Stimulated activated CD8-positive, alpha-beta memory T cell treated with anti-CD3 and anti-CD28 coated beads, Interleukin-4, amount 100 ng/mL, for 48 hours (primary cell): ENCODE measurements around the gene P2RX4.
"Not testable (repeated sequence)": the region's sequence is repeated elsewhere in the genome, so short reads cannot be mapped to it uniquely, and the experiment has no call there.

Source experiments
- DNase-seq: peaks from one replicate; pipeline ENCODE4 v3.0.0-alpha.2; 2020

Gene P2RX4

DNA sequence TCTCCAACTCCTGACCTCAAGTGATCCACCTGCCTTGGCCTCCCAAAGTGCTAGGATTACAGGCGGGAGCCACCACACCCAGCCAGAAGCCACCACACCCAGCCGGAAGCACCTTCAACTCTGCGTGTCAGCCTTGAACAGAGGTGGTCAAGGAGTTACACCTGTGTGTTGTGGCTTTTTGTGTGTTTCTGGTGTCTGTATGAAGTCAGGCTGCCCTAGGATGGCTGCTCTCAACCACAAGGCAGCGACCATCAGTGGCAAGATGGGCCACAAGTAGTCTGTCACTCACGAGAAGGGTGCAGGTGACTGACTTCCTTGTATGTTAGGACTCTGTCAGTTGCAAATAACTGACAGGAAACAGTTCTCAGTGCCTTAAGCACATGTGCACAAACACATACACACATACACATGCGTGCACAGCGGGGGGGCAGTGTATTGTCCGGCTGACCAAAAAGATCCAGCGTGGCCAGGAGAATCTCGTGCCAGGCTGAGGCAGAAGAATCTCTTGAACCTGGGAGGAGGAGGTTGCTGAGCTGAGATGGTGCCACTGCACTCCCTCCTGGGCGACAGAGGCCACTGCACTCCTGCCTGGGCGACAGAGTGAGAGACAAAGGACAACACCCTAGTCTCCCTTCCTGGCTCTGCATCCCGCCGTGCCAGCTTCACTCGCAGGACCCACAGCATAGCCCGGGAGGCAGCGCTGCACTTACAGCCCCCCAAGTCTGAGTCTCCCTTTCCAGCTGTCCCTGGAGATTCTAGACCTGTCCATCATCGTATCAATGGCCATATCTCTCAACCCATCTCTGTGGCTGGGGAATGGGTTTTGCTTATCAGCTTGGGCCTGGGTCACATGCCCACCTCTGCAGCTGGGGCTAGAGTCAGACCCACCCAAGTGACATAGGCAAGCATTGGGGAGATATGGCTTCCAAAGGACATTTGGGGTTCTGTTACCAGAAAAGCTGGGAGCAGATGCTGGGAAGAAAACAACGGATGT, 13.7 kb downstream of the P2RX4 start:
- DNase-seq, result peak; percentile 56

GRCh38 chr12:121224591-121224990, 14.7 kb downstream of the P2RX4 start:
- peak; percentile 43 for DNase-seq

DNA sequence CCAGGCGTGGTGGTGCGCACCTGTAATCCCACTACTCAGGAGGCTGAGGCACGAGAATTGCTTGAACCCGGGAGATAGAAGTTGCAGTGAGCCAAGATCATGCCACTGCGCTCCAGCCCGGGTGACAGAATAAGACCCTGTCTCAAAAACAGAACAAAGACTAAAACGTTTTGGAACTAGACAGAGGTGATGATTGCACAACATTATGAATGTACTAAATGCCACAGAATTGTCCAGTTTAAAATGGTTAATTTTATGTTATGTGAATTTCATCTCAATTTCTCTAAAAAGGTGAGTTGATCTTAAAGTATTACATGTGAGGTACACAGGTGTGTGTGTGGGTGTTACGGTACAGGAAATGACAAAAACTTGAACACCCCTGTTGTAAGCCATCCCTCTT, 16.5 kb downstream of the P2RX4 start:
- DNase-seq, result no peak

DNA sequence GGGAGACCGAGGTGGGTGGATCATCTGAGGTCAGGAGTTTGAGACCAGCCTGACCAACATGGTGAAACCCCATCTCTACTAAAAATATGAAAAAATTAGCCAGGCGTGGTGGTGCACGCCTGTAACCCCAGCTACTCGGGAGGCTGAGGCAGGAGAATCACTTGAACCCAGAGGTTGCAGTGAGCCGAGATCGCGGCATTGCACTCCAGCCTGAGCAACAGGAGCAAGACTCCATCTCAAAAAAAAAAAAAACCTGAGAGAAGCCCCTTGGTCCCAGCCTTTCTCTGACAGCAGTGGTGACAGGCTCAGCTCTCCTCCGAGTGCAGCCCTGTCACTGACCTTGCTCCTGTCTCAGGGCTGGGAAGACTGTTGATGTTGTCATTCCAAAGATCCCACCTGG, 16.9 kb downstream of the P2RX4 start:
- not testable (repeated sequence) for DNase-seq

DNA sequence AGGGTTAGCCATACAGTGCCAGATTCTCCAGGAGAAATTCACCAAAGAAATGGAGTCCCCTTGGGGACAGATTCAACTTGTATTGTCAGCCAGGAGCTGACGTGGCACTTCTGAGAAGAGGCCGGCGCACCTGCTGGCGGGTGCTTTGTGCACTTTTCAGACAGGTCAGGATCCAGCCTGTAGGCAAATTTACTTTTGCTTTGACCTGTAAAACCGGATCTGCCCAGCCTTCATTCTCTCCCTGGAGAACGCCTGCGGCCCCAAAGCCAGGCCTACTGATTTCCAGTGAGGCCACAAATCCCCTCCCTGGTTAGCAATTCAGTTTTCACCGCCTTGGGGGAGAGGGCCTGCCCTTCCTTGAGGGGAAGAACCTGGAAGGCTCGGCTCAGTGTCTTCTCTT, 17.4 kb downstream of the P2RX4 start:
- no peak for DNase-seq

DNA sequence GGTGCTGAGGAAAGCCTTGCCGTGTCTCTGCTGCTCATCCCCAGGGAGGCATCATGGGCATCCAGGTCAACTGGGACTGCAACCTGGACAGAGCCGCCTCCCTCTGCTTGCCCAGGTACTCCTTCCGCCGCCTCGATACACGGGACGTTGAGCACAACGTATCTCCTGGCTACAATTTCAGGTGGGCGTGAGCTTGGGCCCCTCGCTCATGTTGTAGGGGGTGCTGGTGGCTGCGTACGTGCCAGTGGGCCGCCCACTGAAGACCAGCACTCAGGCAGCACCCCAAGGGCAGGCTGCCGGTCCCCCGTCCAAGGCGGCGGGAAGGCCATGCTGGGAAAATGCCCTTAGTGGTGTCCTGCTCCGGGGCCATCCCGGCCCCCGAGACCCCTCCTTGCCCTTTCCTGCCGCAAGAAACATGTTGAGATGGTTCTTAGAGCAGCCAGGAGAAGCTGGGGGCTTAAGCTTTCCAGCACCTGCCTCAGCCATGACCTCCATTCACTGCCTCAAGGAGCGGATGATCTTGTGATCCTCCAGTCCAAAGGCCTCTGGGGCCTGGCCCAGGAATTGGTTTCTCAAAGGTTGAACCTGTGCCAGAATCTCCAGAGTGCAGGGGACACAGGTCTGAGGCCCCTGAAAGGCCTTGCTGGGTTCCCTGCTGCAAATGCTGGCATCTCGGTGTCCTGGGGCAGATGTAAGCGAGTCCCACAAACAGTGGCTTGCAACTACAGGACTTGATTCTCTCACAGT, 19.2 kb downstream of the P2RX4 start:
- no peak for DNase-seq

DNA sequence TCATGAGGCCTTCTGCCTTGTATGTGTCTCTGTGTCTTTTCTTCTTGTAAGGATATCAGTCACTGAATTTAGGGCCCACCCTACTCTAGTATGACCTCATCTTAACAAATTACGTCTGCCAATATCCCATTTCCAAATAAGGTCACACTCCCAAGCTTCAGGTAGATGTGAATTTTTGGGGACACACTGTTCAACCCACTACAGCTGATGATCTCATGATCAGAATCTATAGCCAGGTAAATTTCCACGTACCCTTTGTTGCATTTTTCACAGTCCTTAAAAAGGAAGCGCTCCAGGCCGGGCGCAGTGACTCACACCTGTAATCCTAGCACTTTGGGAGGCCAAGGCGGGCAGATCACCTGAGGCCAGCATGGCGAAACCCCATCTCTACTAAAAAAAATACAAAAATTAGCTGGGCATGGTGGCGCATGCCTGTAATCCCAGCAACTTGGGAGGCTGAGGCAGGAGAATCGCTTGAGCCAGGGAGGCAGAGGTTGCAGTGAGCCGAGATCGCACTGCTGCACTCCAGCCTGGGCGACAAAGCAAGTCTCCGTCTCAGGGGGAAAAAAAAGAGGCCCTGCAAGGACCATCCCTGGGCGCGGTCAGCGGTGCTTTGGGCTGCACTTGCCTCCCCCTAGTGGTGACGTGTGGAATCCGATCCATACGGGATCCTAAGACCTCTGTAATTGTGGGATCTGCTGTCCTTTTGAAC, 20.1 kb downstream of the P2RX4 start:
- DNase-seq, result peak; percentile 80

DNA sequence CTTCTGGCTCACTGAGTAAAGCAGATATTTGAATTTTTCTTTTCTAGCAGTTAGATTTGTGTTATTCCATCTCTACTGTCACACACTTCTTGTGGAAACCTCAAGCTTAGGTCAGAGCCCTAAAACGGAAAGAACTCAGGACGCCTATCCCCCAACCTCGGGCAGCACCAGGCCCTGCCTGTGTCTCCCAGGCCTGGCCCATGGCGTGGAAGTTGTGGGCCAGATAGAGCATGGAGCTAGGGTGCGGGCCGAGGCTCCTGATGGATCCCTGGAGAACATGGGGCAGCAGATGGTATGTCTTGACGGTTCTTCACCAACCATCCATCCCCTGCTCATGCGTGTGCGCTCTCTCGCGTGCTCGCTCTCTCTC, 20.6 kb downstream of the P2RX4 start:
- no peak for DNase-seq

- DNase-seq, result no peak
Observed at GRCh38 chr12:121232163-121232562, 22.2 kb downstream of the P2RX4 start.

DNA sequence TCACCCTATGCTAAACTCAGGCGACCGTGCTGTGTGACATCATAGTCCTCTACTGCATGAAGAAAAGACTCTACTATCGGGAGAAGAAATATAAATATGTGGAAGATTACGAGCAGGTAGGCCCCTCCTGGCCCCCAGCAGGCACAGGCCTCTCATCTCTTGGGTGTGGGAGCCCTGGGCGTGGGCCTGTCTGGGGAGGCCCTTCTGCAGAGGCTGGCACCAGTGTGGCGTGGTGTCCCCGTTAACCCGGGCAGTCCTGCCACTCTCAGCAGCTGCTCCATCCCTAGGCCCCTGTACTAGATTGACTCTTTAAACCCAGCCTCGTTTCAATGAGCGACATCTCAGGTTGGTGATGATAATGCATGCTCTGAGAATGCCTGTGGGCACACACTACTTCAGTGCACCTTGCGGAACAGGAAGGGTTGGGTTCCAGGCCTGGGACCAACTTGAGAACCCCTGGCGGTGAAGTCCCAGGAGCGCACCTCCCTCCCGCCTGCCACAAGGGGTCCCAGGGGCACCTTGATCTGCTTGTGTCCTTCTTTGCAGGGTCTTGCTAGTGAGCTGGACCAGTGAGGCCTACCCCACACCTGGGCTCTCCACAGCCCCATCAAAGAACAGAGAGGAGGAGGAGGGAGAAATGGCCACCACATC, 23.2 kb downstream of the P2RX4 start:
- DNase-seq, result no peak

GRCh38 chr12:121233628-121234020, 23.7 kb downstream of the P2RX4 start:
- no peak for DNase-seq

- no peak for DNase-seq
Observed at GRCh38 chr12:121236776-121237175, 26.8 kb downstream of the P2RX4 start.

- DNase-seq, result no peak
Observed at GRCh38 chr12:121237415-121237814, 27.5 kb downstream of the P2RX4 start.

GRCh38 chr12:121238086-121238485, 28.2 kb downstream of the P2RX4 start:
- no peak for DNase-seq

GRCh38 chr12:121238604-121239350, 28.8 kb downstream of the P2RX4 start:
- no peak for DNase-seq

- DNase-seq, result no peak
Observed at GRCh38 chr12:121239351-121240061, 29.6 kb downstream of the P2RX4 start.

- no peak for DNase-seq
Observed at GRCh38 chr12:121240062-121240420, 30.1 kb downstream of the P2RX4 start.

DNA sequence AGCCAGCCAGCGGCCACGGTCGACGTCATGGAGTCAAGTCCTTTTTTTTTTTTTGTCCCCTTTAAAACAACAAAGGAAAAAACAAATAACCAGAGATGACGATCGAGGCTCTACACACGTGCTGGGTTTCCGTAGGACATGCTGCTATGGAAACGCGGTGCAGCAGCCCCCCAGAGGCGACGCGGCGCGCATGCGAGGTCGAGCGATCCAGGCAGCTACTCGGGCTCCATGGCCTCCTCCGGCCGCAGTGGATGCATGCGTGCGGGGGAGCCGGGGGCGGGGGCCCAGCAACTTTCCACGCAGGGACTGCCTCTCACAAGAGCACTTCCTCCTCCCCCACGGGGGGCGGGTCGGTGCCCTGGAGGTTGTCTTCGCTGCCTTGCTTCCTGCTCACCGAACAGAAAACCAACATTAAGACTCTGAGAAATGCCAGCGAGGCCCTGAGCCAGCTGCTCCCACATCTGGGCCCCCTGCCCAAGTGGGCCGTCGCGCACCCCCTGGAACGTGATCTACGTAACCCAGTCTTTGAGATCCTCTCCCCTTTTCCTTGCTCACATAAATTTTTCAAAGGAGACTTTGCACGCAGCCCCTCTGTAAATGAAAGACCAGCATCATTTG, 30.7 kb downstream of the P2RX4 start:
- peak; percentile 81 for DNase-seq

- DNase-seq, result no peak
Observed at GRCh38 chr12:121241156-121241970, 31.4 kb downstream of the P2RX4 start.

DNA sequence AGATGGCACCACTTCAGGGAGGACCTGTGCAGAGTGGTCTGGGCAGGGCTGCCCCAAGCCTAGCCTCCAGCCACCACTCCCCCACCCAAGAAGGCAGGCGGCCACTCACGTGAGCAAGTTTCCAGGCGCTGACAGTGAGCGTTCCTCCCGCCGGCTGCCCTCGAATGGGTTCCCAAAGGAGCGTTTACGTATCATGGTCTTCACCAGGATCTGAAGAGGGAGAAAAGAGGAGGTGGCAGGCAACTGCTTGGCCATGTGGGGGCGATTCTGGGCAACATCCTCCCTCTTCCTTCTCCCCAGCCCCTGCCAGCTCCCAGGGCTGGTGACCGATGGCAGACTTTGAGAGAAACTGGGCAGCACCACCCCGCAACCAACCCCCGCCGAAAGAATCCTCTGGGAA, 35.1 kb downstream of the P2RX4 start:
- no peak for DNase-seq
